HepG2 (cell line): ENCODE data around the gene UBC. TPM values are rescaled to one million over a fixed set of nuclear protein-coding genes. Genes with fewer than 3 reads are reported as not detected.

Source experiments
- BATF2 ChIP-seq: sonication (generic); formaldehyde crosslinking; IDR thresholded peaks from 2 replicates; pipeline ENCODE4 v1.8.0; 2022; ENCODE audit warnings: mild to moderate bottlenecking, missing genetic modification reagents, moderate library complexity
- FOXP4 ChIP-seq: sonication (generic); formaldehyde crosslinking; IDR thresholded peaks from 2 replicates; pipeline ENCODE4 v1.4.0; 2020; ENCODE audit warnings: missing genetic modification reagents
- HOXA7 ChIP-seq: sonication (generic); formaldehyde crosslinking; IDR thresholded peaks from 2 replicates; pipeline ENCODE4 v1.8.1; 2022; ENCODE audit warnings: mild to moderate bottlenecking, missing genetic modification reagents, moderate library complexity
- KDM5B ChIP-seq: sonication (generic); formaldehyde crosslinking; IDR thresholded peaks from 2 replicates; pipeline ENCODE4 v1.4.0; 2020; ENCODE audit warnings: missing genetic modification reagents, mild to moderate bottlenecking, borderline replicate concordance
- MAZ ChIP-seq, 2 experiments: sonication (generic) in 1 of 2; formaldehyde crosslinking in 1 of 2; IDR thresholded peaks; 2 replicates each; pipeline versions ENCODE4 v1.5.0 to v1.6.1; 2012 to 2020; ENCODE audit warnings: low read depth in 2 of 2, mild to moderate bottlenecking in 2 of 2, borderline replicate concordance in 1 of 2, improper control_type of control experiment in 1 of 2, low read length in 1 of 2, missing genetic modification reagents in 1 of 2, moderate library complexity in 1 of 2
- MIER2 ChIP-seq: IDR thresholded peaks from 2 replicates; pipeline ENCODE4 v1.6.1; 2016; ENCODE audit warnings: missing biosample characterization, missing genetic modification reagents
- NCOA1 ChIP-seq: sonication (generic); formaldehyde crosslinking; IDR thresholded peaks from 2 replicates; pipeline ENCODE4 v1.9.0; 2021; ENCODE audit warnings: missing genetic modification reagents
- POLR2AphosphoS2 ChIP-seq: IDR thresholded peaks from 2 replicates; pipeline ENCODE4 v1.6.1; 2011; ENCODE audit warnings: low read depth, low read length, improper control_type of control experiment
- POLR2AphosphoS5 ChIP-seq: IDR thresholded peaks from 2 replicates; pipeline ENCODE4 v1.6.1; 2012; ENCODE audit warnings: low read depth, low read length
- SNAPC4 ChIP-seq: sonication (generic); formaldehyde crosslinking; IDR thresholded peaks from 2 replicates; pipeline ENCODE4 v1.4.0; 2020; ENCODE audit warnings: mild to moderate bottlenecking, missing genetic modification reagents
- TAF1 ChIP-seq: sonication (generic); formaldehyde crosslinking; IDR thresholded peaks from 2 replicates; pipeline ENCODE4 v1.4.0; 2020; ENCODE audit warnings: missing genetic modification reagents
- UBTF ChIP-seq: sonication (generic); formaldehyde crosslinking; IDR thresholded peaks from 2 replicates; pipeline ENCODE4 v1.4.0; 2020; ENCODE audit warnings: mild to moderate bottlenecking, missing genetic modification reagents
- USF2 ChIP-seq, 2 experiments: sonication (generic) in 1 of 2; formaldehyde crosslinking in 1 of 2; IDR thresholded peaks; 2 replicates each; pipeline versions ENCODE4 v1.5.1 to v1.6.1; 2011 to 2020; ENCODE audit warnings: borderline replicate concordance in 1 of 2, low read depth in 1 of 2, low read length in 1 of 2, mild to moderate bottlenecking in 1 of 2, missing genetic modification reagents in 1 of 2, moderate library complexity in 1 of 2
- ZMYM4 ChIP-seq: sonication (generic); formaldehyde crosslinking; IDR thresholded peaks from 2 replicates; pipeline ENCODE4 v1.8.1; 2023; ENCODE audit warnings: mild to moderate bottlenecking, missing genetic modification reagents
- ZNF576 ChIP-seq: sonication (generic); formaldehyde crosslinking; IDR thresholded peaks from 2 replicates; pipeline ENCODE4 v1.4.0; 2020; ENCODE audit warnings: mild to moderate bottlenecking, missing genetic modification reagents
- polyA plus RNA-seq, 8 experiments: library from polyadenylated mRNA; depleted of rRNA in 3 of 8; stranded (reverse) in 7 of 8; unstranded in 1 of 8; fragments of >200 nt; fragmentation: Illumina TruSeq in 4 of 8; extraction: Trizol in 4 of 8; gene quantifications; 2 replicates each; pipeline versions ENCODE4 v1.2.1 to v1.2.3, GENCODE V29; 2011 to 2016; ENCODE audit warnings: low read depth in 4 of 8, missing spikeins in 1 of 8, mixed read lengths in 1 of 8; ENCODE audit not compliant: insufficient read depth in 1 of 8
- total RNA-seq, 5 experiments: library from RNA; depleted of rRNA; stranded (reverse); fragments of >200 nt; fragmentation: Illumina TruSeq; extraction: Trizol; gene quantifications; 2 replicates each; pipeline ENCODE4 v1.2.3, GENCODE V29; 2016; ENCODE audit warnings: low read depth in 1 of 5

The UBC gene
- total and polyA plus RNA-seq, 2 of the 13 experiments (the other 11 are each of a cell fraction or from before 2014, with no cell fraction given): 805 to 1,432 TPM

GRCh38 chr12:124898200-124898922, 16.1 kb downstream of the UBC start (continued):
- TF ChIP-seq SNAPC4 (CRISPR knock-in tag) (no peak), TAF1 (no peak), MAZ (IDR thresholded peaks at IDR 0.05; ENCODE audit: borderline replicate concordance, low read depth, low read length) (no peak), MAZ (CRISPR knock-in tag; IDR thresholded peaks at IDR 0.05; ENCODE audit: low read depth) (no peak), MIER2 (CRISPR knock-in tag) (no peak), USF2 (IDR thresholded peaks at IDR 0.05; ENCODE audit: low read depth, low read length) (no peak), USF2 (CRISPR knock-in tag; IDR thresholded peaks at IDR 0.05; ENCODE audit: borderline replicate concordance) (no peak), ZNF576 (CRISPR knock-in tag) (no peak), KDM5B (CRISPR knock-in tag) (no peak), ZMYM4 (CRISPR knock-in tag) (no peak; the same call in 1 of the 2 replicates), POLR2AphosphoS2 (no peak), HOXA7 (no peak), BATF2 (no peak), POLR2AphosphoS5 (no peak), UBTF (no peak), NCOA1 (CRISPR knock-in tag) (no peak), FOXP4 (CRISPR knock-in tag) (no peak)
